EH (cell line): Measurements from ENCODE around the gene BCAS3.

Experiments
- DNase-seq: peaks from one replicate; pipeline ENCODE4 v3.0.0-alpha.2; 2015; ENCODE audit warnings: low read depth

Gene BCAS3

DNA sequence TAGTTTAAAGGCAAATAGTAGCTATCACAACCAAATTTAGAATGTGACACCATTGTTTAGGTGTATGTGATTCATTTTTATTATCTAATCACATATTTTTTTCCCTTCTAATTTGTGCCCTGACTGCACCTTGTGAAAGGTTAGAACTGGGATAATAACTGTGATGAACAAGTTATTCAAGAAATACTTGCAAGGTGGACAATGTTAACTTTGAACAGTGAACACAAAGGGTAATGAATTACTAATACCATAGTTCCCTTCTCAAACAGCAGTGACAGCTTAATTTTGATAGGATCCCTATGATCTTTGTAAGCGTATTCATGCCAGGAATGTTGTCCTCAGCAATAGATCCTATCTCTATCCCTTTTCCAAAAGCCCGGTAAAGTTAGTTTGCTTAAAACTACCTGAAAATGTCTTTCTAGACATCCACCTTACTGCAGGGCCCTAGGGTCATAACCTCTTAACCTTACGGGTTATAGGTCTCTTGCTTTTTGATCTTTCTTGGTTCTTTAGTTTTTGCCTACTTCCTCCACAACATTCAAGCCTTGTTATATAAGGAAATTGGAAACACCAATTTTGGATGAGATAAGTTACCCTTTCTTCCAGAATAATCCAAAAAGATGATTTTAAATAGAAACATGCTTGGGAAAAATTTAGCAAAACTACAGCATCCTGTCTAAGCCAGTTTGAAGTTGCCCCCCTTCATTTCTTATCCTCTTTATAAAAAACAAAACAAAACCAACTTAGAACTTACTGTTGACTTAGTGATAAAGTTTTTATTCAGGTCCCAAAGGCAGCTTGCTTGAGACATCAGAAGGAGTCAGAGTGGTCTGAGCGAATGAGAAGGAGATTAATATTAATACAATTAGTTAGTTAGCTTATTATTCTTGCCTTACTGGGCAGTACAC lies 522.0 kb downstream of the BCAS3 start:
- no peak for DNase-seq

DNA sequence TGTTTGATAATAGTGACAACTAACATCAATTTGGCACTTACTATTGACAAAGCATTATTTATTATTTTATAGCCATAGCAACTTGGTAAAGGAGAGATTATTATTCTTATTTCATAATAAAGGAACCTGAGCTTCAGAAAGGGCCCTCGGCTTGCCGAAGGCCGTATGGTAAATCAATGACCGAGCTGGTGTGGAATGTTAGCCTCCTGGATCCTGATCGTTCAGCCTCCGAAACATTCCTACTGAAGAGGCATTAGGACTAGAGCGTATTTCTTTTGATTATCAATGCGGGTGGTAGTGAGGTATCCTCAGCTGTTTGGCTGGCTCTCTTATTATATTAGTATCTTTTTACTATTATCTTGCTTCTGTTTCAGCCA lies 522.7 kb downstream of the BCAS3 start:
- DNase-seq = no peak

DNA sequence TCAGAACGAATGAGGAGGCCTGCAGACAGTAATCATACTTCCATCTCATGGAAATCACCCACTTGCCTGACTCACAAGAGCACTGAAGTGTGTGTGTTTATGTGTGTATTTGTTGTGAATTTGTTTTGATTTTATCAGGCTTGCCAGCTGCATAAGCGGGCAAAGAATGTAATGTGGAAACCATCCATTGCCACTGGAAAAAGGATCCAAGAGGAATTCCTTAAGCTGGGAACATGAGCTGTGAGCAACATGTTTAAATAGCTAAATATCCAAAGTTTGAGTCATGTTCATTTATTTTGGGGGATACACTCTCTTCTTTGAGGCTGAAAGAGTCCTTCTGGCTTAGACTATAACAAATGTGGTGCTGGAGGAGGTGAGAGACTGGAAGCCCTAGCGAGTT lies 523.6 kb downstream of the BCAS3 start:
- peak; percentile 98 for DNase-seq

DNA sequence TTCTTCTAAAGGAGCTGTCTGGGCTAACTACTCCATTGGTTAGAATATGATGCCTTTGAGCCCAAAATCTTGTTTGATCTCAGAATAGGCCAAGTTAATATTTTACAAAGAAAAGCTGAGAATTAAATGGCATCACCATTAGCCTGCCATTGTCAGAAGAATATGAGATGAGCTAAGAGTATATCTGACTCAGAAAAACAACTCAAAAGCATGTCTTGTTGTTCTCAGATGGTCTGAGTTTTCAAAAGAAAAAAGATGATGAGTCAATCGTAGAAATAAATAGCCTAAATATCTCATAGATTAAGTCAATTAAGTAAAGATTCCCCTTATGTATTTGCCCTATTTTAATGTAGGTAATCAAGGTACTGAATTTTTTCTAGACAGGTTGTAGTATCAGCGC lies 524.9 kb downstream of the BCAS3 start:
- peak; percentile 61 for DNase-seq

DNA sequence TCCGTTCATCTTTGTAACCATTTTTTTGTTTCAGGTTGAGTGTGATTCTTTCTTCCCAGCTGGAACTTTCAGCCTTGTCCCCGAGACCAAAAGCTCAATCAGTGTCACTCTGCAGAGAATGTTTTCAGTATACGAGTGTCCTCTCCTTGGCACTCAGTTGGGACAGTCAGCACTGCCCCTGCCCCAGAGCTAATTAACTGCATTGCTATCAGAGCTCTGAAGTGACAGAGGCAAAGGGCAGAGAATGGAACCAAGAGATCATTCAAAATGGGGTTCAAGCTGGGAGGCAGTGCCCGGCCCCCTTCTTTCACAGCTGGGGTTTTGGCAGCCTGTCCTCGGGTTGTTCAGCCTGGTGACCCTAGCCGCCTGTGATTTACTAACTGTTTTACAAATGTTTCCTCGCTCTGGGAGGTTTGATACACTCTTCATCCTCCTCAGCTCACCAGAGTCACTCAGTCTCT lies 526.0 kb downstream of the BCAS3 start:
- DNase-seq = no peak

DNA sequence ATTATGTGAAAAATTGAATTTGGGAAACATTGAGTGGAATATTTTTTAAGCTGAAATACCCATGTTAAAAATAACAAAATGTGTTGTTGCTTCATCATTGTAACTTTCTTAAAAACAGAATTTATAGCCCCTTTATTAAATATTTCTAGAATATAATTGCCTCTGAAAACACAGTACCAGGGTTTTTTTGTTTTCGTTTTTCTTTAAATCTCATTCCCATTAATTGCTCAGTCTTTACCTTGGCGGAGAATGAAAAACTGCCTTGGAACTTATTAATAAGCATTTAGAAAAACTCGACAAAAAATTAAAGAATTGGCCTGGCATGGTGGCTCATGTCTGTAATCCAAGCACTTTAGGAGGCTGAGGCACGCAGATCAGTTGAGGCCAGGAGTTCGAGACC lies 526.8 kb downstream of the BCAS3 start:
- no peak for DNase-seq

DNA sequence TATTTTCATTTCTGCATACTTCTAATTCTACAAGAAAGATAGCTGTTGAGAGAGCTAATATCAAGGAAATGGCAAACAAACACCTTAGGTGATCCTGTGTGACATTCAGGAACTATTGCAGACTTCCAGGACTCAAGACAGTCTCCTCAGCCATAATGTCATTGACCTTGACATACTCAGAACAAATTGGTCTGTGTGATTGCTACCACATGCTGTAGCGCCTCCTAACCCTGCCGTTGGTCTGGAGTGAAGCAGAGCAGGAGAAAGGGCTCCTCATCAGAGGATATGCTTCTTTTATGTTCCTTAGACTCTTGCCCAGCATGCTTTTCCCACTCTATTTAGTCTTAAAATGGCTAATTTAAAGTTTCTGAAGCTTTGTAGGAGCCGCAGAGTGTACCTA lies 527.8 kb downstream of the BCAS3 start:
- DNase-seq = no peak

DNA sequence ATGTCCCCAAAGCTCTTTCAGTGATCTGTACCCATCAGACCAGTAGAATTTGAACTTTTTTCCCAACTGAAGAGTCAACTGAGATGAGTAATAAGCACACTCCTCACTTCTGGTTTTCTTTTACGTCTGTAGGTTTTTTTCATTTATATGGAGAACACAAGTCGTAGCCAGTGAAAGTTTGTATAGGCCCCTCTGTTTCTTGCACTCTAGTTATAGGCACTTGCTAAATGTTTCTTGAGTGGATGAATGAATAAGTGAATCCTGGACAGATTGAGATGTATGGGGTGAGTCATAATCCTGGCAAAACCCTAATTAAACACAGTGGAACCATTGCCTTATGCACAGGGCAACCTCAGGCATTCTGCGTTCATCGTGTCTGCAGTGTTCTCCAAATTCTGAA lies 528.3 kb downstream of the BCAS3 start:
- DNase-seq = peak; percentile 30

DNA sequence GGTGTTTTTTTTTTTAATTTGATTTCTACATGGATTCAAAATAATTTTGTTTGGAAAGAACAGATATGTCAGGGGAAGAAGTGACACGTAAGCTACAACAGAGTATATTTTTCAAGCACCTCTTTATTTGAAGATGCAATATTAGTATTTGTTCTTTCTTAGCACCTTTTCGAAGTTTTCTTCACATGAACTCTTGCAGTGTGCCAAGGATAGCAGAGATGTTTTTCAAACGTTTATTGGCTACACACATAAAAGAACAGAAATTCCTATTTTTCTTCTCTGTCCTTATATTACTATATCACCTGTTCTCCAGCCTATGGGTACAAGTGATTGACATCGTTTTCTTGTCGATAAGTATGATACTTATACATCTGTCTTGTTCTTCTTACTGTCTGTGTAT lies 529.3 kb downstream of the BCAS3 start:
- no peak for DNase-seq

DNA sequence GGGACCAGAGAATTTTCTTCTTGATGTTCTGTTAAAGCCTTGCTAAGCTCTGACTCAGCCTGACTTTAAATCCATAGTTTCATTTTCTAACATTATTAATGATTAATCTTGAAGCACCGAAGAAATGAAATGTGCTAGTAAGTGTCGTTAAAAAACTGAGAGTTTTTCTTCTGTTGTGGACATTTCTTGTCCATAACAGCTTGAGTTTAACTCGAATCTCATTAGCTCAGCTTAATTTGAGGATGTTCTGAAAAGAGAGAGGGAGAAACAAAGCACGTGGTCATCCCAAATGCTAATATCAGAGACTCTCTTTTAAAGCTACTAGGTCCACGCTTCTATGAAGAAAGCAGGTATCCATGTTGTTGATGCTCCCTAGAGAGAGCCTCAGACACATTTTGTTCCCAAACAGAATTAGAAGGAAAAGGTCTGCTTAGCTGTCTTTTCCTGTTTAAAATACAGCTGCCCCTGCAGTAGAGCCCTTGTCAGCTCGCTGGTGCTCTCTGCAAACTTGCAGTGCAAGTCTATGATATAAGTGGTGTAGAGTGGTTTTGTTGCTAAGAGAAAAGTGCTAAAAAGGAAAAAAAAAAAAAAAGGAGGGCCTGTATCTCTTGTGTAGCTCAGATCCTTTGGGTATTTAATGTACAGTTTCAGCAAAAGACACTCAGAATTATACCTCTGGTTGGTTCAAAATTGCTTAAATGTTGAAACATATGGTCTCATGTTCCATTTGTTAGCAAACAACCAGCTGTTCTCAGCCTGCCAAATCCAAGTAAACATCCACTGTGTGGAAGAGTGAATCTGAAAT lies 530.9 kb downstream of the BCAS3 start:
- peak; percentile 23 for DNase-seq

DNA sequence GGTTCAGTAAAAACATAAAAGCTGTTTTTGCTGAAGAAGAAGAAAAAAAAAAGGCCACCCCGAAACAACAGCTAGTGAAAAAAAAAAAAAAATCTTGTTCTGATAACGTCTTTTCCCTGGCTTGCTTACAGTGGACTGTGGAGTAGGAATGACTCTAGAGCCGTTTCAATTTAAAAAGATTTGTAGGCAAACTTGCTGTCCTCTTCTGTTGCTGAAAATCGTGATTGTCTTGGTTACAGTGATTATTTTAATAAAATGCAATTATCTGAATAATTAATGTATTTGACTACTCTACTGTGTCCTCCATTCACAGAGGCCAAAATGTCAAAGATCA lies 531.4 kb downstream of the BCAS3 start:
- DNase-seq = no peak

DNA sequence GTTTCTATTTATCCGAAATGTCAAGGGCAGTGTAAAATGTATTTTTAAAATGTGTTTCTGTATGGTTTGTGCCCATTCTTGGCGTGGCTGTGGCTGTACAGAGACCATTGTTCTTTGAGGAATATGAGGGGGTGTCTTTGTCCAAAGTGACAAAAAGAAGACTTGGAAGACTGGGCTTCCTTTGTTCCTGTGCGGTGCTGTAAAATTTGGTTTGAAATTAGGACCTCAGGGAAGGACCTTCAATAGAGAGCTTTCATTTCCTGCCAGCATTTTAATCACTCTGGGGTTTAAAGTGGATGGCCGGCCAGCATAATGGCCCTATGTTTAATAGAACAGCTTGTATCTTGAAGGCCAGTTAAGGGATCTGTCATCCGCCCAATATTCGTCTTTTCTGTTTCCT lies 531.9 kb downstream of the BCAS3 start:
- DNase-seq = no peak

DNA sequence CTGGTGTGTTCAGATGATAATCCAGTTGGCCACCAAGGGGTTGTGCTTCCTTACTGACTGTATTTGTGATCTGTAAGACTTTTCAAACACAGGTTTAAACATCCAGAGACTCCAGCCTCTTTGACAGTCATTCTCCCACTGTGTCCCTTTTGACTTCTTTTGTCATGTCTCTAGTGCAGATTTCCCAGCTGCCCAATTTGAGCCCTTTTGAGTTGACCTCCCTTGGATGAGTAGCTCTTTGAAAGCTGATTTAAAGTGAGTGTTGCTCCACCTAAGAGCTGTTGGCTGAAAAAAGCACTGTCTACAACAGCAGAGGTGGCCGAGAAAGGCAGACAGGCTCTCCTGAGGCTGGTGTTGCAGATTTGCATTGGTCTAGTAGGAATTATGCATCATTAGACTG lies 533.6 kb downstream of the BCAS3 start:
- DNase-seq = no peak

DNA sequence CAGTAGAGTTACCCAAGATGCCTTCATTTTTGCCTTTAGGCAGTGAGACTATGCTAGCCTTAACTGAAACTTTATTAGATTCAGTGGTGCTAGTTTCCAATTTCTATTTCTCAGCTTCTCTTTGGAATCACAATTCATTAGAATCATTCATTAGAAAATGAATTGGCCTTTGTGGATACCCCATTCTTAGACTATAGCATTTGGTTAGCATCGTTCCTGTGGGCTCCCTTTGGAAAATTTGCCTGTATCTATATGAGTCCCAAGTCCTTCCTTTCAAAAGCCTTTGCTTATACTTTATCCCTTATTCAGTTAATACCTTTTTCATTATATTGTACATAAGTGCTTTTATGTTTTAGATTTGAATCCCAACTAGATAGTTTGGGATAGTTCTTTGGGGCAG lies 535.0 kb downstream of the BCAS3 start:
- DNase-seq = no peak

DNA sequence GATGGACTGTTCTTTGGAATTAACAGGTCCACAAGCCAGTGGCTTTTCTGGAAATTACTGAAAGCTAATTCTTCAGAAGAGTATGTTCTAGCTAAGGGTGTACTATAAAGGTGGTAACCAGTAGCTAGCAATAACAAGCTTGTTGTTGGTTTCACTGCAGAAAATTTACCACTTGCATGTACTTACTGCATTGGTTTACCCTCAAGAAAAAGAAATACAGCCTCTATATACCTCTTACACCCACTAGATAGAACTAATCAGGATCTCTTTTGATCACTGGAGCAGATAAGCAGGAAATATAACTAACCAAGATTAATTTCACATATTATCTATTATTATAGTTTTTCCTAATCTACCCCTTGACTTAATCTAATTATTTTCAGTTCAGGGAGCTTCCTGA lies 537.1 kb downstream of the BCAS3 start:
- DNase-seq = no peak

DNA sequence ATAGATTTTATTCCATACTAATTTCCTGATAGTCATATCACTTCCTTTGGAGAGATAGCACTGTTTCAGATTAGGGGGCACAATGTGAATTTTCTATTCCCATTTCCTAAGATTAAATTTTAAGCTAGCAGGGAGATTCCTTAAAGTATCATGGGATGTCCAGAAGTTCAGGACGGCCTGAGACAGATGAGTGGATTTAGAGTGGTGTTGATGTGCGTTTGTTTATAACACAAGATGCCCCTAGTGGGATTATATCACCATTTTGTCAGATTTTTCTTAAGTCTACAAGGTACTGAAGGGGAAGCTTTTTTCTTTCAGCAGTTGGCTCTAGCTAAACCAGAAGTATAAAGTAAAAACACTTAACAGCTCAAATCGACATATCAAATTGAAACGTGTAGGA lies 538.4 kb downstream of the BCAS3 start:
- DNase-seq = no peak

DNA sequence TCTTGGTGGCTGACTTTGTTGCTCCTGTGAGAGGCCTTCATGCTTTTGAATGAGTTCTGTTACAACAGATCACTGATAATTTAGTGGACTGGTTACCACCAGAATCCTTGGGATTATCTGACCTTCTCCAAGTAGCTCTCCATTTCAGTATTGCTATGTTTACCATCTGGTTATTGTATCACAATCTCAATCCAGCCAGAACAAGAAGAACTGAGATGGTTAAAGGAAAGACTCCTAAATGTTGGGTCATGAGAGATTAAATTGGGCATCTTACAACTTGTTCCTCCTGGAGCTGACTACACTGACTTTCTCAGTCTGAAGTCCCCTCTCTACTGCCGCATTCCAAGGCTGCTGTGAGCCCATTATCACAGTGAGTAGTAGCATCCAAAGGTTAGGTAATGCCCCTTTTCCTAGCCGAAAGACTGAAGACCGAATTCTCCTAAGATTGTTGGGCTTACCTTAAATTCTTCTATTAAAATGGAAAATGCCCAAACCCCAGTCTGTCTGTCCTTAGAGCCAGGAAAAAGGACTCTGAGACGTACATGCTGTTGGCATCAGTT lies 540.3 kb downstream of the BCAS3 start:
- DNase-seq = no peak

DNA sequence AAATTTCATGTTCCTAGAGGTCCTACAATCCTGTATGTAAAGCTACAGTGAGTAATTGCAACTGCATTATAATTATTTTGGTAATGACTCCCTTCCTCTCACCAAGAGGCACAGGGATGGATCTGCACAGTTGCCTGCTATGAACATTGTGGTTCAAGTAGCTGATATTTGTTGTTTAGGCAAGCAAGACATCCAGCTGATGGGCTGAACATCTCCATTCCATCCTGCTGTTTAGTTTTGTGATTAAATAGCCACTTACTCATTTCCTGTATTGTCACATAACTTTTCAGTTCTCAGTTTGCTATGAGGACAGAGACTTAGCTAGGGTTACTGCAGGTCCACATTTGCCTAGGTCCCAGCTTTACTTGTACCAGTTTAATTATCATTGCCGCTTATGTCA lies 540.8 kb downstream of the BCAS3 start:
- peak; percentile 91 for DNase-seq

DNA sequence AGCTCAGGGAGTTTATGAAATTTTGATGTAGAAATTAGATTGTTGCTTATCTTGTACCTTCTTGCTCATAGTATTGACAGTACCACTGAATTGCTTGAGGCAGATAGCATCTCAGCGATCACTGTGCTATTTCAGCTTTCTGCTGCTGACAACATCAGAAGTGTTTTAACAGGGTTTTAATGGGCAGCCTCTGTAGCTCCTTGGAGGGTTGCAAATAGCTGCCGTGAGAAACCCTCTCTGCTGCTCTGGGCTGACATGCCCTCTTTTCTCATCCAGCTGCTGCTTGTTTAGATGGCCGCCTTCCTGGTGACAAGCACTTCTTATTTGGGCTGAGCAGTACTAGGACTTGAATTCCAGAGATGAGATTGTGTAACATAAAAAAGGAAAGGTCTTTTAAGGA lies 541.8 kb downstream of the BCAS3 start:
- peak; percentile 94 for DNase-seq

DNA sequence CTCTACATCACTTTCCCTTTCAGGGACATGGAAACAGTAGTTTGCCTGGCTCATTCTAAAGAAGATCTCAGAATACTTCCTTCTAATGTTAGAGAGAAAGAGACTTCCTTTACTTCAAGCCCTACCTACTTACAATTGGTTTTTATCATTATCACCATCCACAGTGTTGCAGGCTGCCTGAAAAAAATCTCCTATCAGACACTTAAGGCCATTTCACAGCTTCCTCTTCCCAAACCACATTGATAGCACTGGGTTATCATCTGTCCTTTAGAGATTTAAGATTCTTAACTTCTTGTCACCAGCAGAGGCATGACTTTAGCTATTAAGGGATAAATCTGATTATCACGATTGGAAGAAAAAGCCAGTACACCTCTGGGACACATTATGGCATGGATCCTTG lies 543.5 kb downstream of the BCAS3 start:
- no peak for DNase-seq

DNA sequence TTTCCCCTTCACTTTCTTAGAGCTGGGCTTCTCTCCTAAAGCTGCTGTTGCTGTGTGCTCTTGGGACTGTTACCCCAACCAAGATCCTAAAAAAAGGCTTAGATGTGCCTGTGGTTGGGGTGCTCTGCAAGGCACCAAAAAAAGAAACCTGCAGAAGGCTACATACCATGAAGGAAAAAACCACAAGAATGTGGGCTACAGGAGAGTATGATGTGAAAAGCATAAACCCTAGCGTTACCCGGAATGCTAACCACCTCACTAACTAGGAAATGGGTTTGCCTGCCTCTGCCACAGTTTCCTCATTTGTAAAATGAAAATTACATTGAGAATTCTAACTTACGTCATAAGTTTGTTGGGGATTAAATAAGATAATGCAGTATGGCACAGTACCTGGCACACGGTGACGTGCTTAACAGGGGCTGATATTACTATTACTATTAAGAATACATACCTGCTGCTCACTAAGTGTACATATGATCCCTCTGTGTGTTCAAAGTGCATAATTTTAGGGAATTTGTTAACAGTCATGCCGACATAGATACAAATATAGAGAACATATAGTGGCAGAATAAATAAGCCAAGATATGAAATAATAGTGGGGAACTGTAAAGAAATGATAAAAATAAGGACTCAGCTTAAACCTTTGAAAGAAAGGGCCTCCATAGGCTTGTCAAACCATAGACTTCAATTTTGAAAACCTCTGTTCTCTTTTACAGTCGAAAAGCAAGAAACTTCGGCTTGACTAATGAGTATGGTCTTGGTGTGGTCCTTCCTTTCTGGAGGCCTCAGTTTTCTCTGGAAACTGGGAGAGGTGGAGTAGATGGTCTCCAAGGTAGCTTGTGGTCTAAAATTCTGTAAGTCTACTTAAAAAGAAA lies 544.2 kb downstream of the BCAS3 start:
- DNase-seq = peak; percentile 44

DNA sequence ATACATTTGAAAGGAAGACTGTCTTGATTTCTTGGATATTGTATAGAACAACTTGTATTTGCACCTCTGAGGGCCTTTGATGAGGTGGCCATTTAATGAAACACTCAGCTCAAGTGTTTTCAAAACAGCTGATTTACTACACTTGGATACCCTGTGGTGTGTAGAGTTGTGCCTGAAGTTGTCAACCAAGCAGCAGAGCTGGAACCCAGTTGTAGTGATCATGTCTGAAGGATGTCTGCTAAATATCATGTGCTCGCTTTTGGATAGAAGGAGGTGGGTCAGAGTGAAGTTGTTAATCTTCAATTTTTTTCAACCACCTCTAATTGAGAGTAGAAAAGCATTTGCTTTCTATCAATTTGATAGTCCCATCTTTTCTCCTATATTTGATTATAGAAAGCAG lies 546.1 kb downstream of the BCAS3 start:
- DNase-seq = no peak
